ENCODE results near the gene POR.
"Not testable (repeated sequence)": the region's sequence is repeated elsewhere in the genome, so short reads cannot be mapped to it uniquely, and the experiment has no call there.

POR gene

DNA sequence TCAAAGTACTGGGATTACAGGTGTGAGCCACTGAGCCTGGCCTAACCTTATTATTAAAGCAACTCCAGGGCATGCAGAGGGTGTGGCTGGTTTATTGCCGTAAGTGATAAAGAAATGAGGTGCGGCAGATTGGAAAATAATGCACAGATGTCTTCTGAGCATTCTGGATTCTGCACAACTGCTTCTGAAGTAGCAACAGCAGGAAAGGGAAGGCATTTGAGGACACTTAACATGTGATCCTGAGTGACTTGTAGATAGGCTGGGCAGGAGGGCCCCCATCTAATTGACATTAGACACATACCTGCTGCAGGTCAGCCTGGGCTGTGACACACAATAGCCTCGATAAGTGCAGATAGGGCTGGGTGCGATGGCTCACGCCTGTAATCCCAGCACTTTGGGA, 30.5 kb upstream of the POR start:
- DNase-seq (ENCODE audit: low read depth in 1 of 2, low spot score in 1 of 2): no peak

- no peak for DNase-seq (ENCODE audit: low read depth in 1 of 2, low spot score in 1 of 2)
These were observed 29.9 kb upstream of the POR start for GRCh38 chr7:75885036-75885435.

- DNase-seq (ENCODE audit: low read depth in 1 of 2, low spot score in 1 of 2): no peak
These were observed 27.1 kb upstream of the POR start for GRCh38 chr7:75887669-75888369.

- DNase-seq (ENCODE audit: low read depth in 1 of 2, low spot score in 1 of 2): no peak
These were observed 26.3 kb upstream of the POR start for GRCh38 chr7:75888464-75889222.

- DNase-seq (ENCODE audit: low read depth in 1 of 2, low spot score in 1 of 2): no peak
These were observed 25.6 kb upstream of the POR start for GRCh38 chr7:75889223-75889825.

GRCh38 chr7:75889826-75890225, 25.1 kb upstream of the POR start:
- DNase-seq (ENCODE audit: low read depth in 1 of 2, low spot score in 1 of 2): no peak

GRCh38 chr7:75891237-75891636, 23.7 kb upstream of the POR start:
- not testable (repeated sequence) for DNase-seq (ENCODE audit: low read depth in 1 of 2, low spot score in 1 of 2)

DNA sequence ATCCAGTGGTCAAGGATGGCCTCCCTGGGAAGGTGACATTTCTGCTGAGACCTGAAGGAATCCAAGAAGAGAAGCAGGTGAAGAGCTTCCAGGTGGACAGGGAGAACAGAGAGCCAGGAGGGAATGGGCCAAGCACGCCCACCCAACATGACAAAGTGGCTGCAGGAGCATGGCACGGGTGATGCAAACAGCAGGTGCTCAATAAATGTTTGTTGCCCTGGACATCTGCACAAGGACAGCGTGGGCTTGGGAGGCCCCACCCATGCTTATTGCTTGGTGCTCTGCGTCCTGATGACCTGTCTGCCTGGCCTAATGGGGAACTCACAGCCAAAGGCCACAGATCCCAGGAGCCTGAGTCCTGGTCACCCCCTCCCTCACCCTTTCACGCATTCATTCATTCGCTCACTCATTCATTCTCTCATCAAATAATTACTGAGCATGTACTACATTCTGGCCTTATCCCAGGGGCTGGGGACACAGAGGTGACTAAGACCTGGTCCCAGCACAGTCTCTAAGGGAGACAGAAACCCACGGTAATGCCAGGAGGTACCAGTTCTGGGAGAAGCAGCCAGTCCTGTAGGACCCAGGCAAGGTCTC, 23.0 kb upstream of the POR start:
- DNase-seq (ENCODE audit: low read depth in 1 of 2, low spot score in 1 of 2): no peak

- no peak for DNase-seq (ENCODE audit: low read depth in 1 of 2, low spot score in 1 of 2)
These were observed 22.2 kb upstream of the POR start for GRCh38 chr7:75892634-75893272.

DNA sequence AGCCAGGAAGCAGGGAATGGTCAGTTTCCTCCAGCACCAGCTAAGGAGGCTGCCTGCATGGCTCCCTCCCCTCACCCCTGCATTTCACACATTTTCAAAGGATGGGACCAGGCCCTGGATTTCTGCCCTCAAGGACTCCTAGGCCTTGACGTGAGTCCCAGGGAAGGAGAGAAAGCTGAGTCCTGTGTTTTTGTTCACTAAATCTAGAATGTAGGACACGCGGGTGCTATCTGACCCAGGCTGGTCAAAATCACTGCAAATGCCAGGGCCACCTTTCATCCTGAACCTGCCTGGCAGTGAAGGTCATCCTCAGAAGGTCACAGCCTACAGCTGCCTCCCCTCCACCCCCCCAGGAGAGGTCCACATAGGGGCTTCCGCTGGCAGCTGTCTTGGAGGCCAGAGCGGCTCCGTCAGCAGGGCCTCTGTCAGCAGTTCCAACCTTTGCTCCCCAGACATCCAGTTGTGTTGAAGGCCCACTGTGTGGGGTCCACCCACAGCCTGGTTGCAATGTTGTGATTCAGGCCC, 18.1 kb upstream of the POR start:
- DNase-seq (ENCODE audit: low read depth in 1 of 2, low spot score in 1 of 2): no peak

DNA sequence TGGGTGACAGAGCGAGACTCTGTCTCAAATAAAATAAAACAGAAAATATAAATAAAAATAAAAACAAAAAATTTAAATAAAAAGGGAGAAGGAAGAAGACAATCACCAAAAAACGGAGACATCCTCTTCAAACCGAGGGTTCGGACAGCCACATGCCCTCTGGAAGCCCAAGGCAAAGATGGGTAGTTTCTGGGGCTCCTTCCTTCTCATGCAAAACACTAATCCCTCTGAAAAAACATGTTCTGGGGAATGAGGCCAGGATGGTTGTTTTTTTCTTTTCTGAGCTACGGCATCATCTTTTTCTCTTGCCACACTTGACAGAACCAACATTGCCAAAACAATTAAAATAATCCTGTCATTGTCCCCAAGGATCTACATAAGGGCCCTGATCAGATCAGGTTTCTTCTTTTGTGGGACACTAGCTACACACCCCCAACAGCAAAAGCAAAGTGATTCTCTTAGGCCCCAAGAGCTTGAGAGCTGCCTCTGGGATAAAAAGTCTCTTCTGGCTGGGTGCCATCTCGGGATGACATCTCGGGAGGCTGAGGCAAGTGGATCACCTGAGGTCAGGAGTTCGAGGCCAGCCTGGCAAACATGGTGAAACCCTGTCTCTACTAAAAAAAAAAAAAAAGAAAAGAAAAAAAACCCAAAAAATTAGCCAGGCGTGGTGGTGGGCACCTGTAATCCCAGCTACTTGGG, 14.2 kb upstream of the POR start:
- no peak for DNase-seq (ENCODE audit: low read depth in 1 of 2, low spot score in 1 of 2)

DNA sequence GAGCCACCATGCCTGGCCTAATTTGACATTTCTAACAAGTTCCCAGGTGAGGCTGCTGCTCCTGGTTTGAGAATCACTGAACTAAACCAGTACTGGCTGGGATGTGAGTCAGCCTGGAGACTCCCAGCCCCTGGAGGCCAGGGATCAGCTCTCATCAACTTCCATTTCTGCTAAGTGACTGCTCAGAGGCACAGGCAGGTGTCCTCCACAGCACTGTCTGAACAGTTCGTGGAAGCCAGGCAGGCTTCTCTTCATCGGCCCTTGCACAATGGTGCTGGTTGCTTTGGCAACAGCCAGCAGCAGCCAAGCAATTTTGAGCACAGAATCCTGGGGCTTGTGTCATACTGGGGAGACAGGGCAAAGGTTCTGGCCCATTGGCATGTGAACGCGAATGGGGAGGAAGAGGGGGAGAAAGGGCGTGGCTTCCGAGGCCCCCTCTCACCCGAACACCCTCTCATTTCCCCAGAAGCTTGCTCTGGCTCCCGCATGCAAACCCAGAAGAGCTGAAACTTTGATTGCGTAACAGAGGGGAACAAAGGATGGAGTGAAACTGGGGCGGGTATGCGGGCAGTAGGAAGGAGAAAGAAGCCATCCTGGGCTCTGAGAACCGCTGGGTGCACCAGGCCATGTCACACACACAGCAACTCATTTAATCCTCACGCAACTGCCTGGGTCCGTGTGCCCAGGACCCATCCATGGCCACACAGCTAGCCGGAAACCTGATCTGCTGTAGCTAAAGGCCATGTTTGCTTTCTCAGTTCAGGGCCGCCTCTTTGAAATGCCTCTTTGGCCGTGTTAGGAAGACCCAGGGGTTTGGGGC, 9.0 kb upstream of the POR start:
- DNase-seq (ENCODE audit: low read depth in 1 of 2, low spot score in 1 of 2): no peak

GRCh38 chr7:75906991-75907667, 7.8 kb upstream of the POR start:
- no peak for DNase-seq (ENCODE audit: low read depth in 1 of 2, low spot score in 1 of 2)

GRCh38 chr7:75907668-75908039, 7.3 kb upstream of the POR start:
- DNase-seq (ENCODE audit: low read depth in 1 of 2, low spot score in 1 of 2): not testable (repeated sequence)

DNA sequence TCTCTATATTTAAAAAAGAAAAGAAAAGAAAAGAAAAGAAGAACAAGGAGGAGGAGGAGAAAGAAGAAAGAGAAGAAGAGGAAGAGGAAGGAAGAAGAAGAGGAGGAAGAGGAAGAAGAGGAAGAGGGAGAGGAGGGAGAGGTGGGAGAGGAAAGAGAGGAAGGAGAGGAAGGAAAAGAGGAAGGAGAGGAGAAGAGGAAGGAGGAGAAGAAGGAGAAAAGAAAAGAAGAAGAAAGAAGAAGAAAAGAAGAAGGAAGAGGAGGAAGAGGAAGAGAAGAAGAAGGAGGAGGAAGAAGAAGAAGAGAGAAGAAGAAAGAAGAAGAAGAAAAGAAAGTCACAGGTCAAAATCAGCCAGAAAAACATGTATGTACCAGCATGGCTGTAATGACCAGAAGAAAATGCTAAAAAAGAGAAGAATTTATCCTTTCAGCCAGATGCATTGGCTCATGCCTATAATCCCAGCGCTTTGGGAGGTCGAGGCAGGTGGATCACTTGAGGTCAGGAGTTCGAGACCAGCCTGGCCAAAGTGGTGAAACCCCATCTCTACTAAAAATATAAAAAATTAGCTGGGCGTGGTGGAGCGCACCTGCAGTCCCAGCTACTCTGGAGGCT, 5.3 kb upstream of the POR start:
- DNase-seq (ENCODE audit: low read depth in 1 of 2, low spot score in 1 of 2): no peak

GRCh38 chr7:75911186-75911585, 3.8 kb upstream of the POR start:
- DNase-seq (ENCODE audit: low read depth in 1 of 2, low spot score in 1 of 2): not testable (repeated sequence)

- no peak for DNase-seq (ENCODE audit: low read depth in 1 of 2, low spot score in 1 of 2)
These were observed 1.5 kb upstream of the POR start for GRCh38 chr7:75913437-75913836.

DNA sequence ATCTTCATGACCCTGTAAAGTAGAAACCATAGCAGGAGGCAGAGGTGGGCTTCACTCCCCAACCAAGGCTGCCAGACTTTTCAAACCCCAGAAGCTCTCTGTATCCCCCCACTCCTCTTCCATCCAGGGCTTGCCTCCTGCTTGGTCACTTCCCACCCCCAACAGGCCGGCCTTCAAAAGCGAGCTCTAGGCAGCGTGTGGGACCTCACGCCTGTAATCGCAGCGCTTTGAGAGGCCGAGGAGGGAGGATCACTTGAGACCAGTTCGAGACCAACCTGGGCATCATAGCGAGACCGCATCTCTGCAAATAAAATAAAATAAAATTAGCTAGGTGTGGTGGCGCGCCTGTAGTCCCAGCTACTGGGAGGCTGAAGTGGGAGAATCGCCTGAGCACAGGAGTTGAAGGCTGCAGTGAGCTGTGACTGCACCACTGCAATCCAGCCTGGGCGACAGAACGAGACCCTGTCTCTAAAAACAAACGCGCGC, 743 bp upstream of the POR start:
- DNase-seq (ENCODE audit: low read depth in 1 of 2, low spot score in 1 of 2): no peak

Data from activated T-helper 1 cell treated with anti-CD3 and anti-CD28 coated beads, Interleukin-2, amount 50 U/mL, for 16 hours (primary cell).